ENCODE measurements around the gene CHDH. TPM values are rescaled to one million over a fixed set of nuclear protein-coding genes. Genes with fewer than 3 reads are reported as not detected.
A peak's percentile ranks its signal among the peaks of the same experiment; 100 is the strongest.

Gene CHDH
- total RNA-seq, 1 donor from 2014 or later = 1.7 TPM

- Histone ChIP-seq H3K27me3 (no peaks in the 10 kb centered on the region), H3K36me3 (no peaks in the 10 kb centered on the region), H3K9me3 (no peaks in the 10 kb centered on the region), H3K4me3 (no peak overlapping the region), H3K4me1 (no peaks in the 10 kb centered on the region), H3K27ac (no peak overlapping the region)
- TF ChIP-seq CTCF (IDR thresholded peaks at IDR 0.05) (no peak), POLR2AphosphoS5 (IDR thresholded peaks at IDR 0.05; ENCODE audit: insufficient read depth in 1 of 2, low read depth in 1 of 2) (no peak), POLR2A (IDR thresholded peaks at IDR 0.05) (no peak)
- no peak for DNase-seq (ENCODE audit: extremely low spot score in 2 of 2)
- intact Hi-C loops (cut with DNase I) = no loop called here
These were observed 8.9 kb downstream of the CHDH start for GRCh38 chr3:53837331-53837730.

GRCh38 chr3:53836084-53836872, 9.9 kb downstream of the CHDH start:
- Histone ChIP-seq H3K36me3 (no peaks in the 10 kb centered on the region), H3K27me3 (no peaks in the 10 kb centered on the region), H3K4me3 (no peak overlapping the region), H3K4me1 (no peaks in the 10 kb centered on the region), H3K9me3 (no peaks in the 10 kb centered on the region), H3K27ac (no peak overlapping the region)
- no peak for DNase-seq (ENCODE audit: extremely low spot score in 2 of 2)
- TF ChIP-seq POLR2AphosphoS5 (IDR thresholded peaks at IDR 0.05; ENCODE audit: insufficient read depth in 1 of 2, low read depth in 1 of 2) (no peak), CTCF (IDR thresholded peaks at IDR 0.05) (no peak), POLR2A (IDR thresholded peaks at IDR 0.05) (no peak)
- intact Hi-C loops (cut with DNase I) = no loop called here

GRCh38 chr3:53835257-53835656, 11.0 kb downstream of the CHDH start:
- intact Hi-C loops (cut with DNase I) = no loop called here
- TF ChIP-seq POLR2A (IDR thresholded peaks at IDR 0.05) (no peak), CTCF (IDR thresholded peaks at IDR 0.05) (no peak)
- Histone ChIP-seq H3K27me3 (no peaks in the 10 kb centered on the region), H3K4me3 (no peak overlapping the region), H3K27ac (no peak overlapping the region), H3K36me3 (no peaks in the 10 kb centered on the region), H3K9me3 (no peaks in the 10 kb centered on the region), H3K4me1 (no peaks in the 10 kb centered on the region)
- no peak for DNase-seq (ENCODE audit: extremely low spot score in 2 of 2)

- Histone ChIP-seq H3K27me3 (no peaks in the 10 kb centered on the region), H3K4me1 (no peaks in the 10 kb centered on the region), H3K4me3 (no peak overlapping the region), H3K27ac (no peak overlapping the region), H3K9me3 (no peaks in the 10 kb centered on the region), H3K36me3 (no peaks in the 10 kb centered on the region)
- intact Hi-C loops (cut with DNase I) = no loop called here
- DNase-seq (ENCODE audit: extremely low spot score in 2 of 2) = no peak
- peak in 1 of 2 donors; percentile 22 for TF ChIP-seq POLR2AphosphoS5 (IDR thresholded peaks at IDR 0.05; ENCODE audit: insufficient read depth in 1 of 2, low read depth in 1 of 2)
- TF ChIP-seq CTCF (IDR thresholded peaks at IDR 0.05) = no peak
These were observed 11.7 kb downstream of the CHDH start for GRCh38 chr3:53834429-53835095.

- Histone ChIP-seq H3K27ac (no peak overlapping the region), H3K9me3 (no peaks in the 10 kb centered on the region), H3K4me3 (no peak overlapping the region), H3K4me1 (no peaks in the 10 kb centered on the region), H3K27me3 (no peaks in the 10 kb centered on the region), H3K36me3 (no peaks in the 10 kb centered on the region)
- TF ChIP-seq POLR2A (IDR thresholded peaks at IDR 0.05) = no peak
- TF ChIP-seq POLR2AphosphoS5 (IDR thresholded peaks at IDR 0.05; ENCODE audit: insufficient read depth in 1 of 2, low read depth in 1 of 2) = no peak
- TF ChIP-seq CTCF (IDR thresholded peaks at IDR 0.05) = no peak
- intact Hi-C loops (cut with DNase I) = no loop called here
- DNase-seq (ENCODE audit: extremely low spot score in 2 of 2) = no peak
These were observed 12.5 kb downstream of the CHDH start for GRCh38 chr3:53833700-53834099.
